ENCODE measurements around the gene USP35.

The USP35 gene

GRCh38 chr11:78218707-78219492 lies 30.2 kb downstream of the USP35 start:
- peaks cover 7% of the 10 kb centered on the region for H3K4me1 ChIP-seq (ENCODE audit: insufficient read depth, low read length, severe bottlenecking)
- no peak overlapping the region for H3K4me2 ChIP-seq (ENCODE audit: low read length)
- H3K4me3 ChIP-seq (ENCODE audit: low read depth, low read length, poor library complexity, severe bottlenecking), result no peak overlapping the region
- TF ChIP-seq EZH2 (IDR thresholded peaks at IDR 0.05; ENCODE audit: borderline replicate concordance, low read length), result no peak
- TF ChIP-seq CTCF (IDR thresholded peaks at IDR 0.05; ENCODE audit: low read length), result no peak
- H3K9ac ChIP-seq (ENCODE audit: low read length), result no peak overlapping the region
- no peak overlapping the region for H3K27ac ChIP-seq (ENCODE audit: low read depth, low read length, poor library complexity, severe bottlenecking)
- no peaks in the 10 kb centered on the region for H4K20me1 ChIP-seq (ENCODE audit: insufficient read depth, low read length)
- no peaks in the 10 kb centered on the region for H3K79me2 ChIP-seq (ENCODE audit: insufficient read depth, low read length)
- H3F3A ChIP-seq (ENCODE audit: insufficient read depth, low read length), result no peaks in the 10 kb centered on the region
- no peaks in the 10 kb centered on the region for H3K27me3 ChIP-seq (ENCODE audit: insufficient read depth, low read length)
- H3K36me3 ChIP-seq (ENCODE audit: insufficient read depth, low read length), result no peaks in the 10 kb centered on the region
- no peaks in the 10 kb centered on the region for H3K9me3 ChIP-seq (ENCODE audit: low read length)
- no peak overlapping the region for H2AFZ ChIP-seq (ENCODE audit: low read length)
- H3K9me2 ChIP-seq (ENCODE audit: low read depth, low read length), result no peaks in the 10 kb centered on the region

GRCh38 chr11:78219493-78220217 lies 30.9 kb downstream of the USP35 start:
- no peaks in the 10 kb centered on the region for H3K27me3 ChIP-seq (ENCODE audit: insufficient read depth, low read length)
- H3K9me3 ChIP-seq (ENCODE audit: low read length), result no peaks in the 10 kb centered on the region
- H2AFZ ChIP-seq (ENCODE audit: low read length), result no peak overlapping the region
- no peak overlapping the region for H3K9ac ChIP-seq (ENCODE audit: low read length)
- no peaks in the 10 kb centered on the region for H3F3A ChIP-seq (ENCODE audit: insufficient read depth, low read length)
- no peaks in the 10 kb centered on the region for H3K9me2 ChIP-seq (ENCODE audit: low read depth, low read length)
- no peaks in the 10 kb centered on the region for H3K36me3 ChIP-seq (ENCODE audit: insufficient read depth, low read length)
- no peak overlapping the region for H3K4me2 ChIP-seq (ENCODE audit: low read length)
- H4K20me1 ChIP-seq (ENCODE audit: insufficient read depth, low read length), result no peaks in the 10 kb centered on the region
- H3K4me3 ChIP-seq (ENCODE audit: low read depth, low read length, poor library complexity, severe bottlenecking), result no peak overlapping the region
- H3K79me2 ChIP-seq (ENCODE audit: insufficient read depth, low read length), result no peaks in the 10 kb centered on the region
- TF ChIP-seq EZH2 (IDR thresholded peaks at IDR 0.05; ENCODE audit: borderline replicate concordance, low read length), result no peak
- no peak for TF ChIP-seq CTCF (IDR thresholded peaks at IDR 0.05; ENCODE audit: low read length)
- H3K4me1 ChIP-seq (ENCODE audit: insufficient read depth, low read length, severe bottlenecking), result peaks cover 7% of the 10 kb centered on the region
- H3K27ac ChIP-seq (ENCODE audit: low read depth, low read length, poor library complexity, severe bottlenecking), result no peak overlapping the region

DNA sequence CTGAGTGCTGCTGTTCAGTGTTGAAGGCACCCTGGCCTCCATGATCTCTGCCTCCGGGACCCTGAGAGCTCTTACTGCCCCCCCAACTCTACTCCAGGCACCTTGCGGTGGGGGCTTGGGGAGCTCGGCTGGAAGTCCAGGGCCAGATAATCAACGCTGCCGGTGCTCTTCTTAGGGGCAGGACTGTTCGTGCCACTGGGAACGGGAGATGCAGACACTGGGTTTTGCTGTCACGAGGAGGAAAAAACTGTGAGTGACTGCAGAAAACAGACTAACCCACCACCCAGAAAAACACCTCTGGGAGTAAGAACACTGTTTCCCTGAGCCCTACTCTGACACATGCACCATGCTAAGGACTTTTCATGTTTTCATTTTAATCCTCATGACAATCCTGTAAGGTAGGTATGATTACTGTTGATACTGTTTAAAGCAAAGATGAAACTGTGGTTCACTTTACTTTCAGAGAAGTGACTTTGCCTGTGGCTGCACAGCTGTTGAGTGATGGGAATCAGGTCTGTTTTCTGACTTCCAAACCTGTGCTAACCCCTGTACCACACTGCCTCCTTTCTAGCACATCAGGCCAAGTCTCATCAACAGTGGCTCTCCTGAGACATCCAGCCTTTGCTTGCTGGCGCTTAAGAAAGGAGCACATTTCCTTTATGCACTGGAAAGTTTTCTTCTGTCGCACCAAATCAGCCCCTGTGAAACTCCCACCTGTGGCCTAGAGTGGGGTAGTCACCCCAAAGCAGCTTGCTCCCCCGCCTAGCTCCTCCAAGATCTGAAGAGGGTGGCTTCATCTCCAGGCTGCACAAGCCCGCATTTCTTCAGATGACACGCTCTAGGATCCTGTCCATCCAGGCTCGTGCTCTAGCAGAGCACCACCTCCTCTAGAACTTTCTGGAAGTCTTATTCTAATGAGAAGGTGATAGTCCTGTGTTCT lies 31.8 kb downstream of the USP35 start:
- TF ChIP-seq EZH2 (IDR thresholded peaks at IDR 0.05; ENCODE audit: borderline replicate concordance, low read length) (no peak), CTCF (IDR thresholded peaks at IDR 0.05; ENCODE audit: low read length) (no peak)
- Histone ChIP-seq H3K27ac (ENCODE audit: low read depth, low read length, poor library complexity, severe bottlenecking) (no peak overlapping the region), H4K20me1 (ENCODE audit: insufficient read depth, low read length) (no peaks in the 10 kb centered on the region), H3K4me1 (ENCODE audit: insufficient read depth, low read length, severe bottlenecking) (peaks cover 7% of the 10 kb centered on the region), H3K79me2 (ENCODE audit: insufficient read depth, low read length) (no peaks in the 10 kb centered on the region), H3K4me3 (ENCODE audit: low read depth, low read length, poor library complexity, severe bottlenecking) (no peak overlapping the region), H3K4me2 (ENCODE audit: low read length) (no peak overlapping the region), H3K27me3 (ENCODE audit: insufficient read depth, low read length) (no peaks in the 10 kb centered on the region), H3K36me3 (ENCODE audit: insufficient read depth, low read length) (no peaks in the 10 kb centered on the region), H3K9me2 (ENCODE audit: low read depth, low read length) (no peaks in the 10 kb centered on the region), H3F3A (ENCODE audit: insufficient read depth, low read length) (no peaks in the 10 kb centered on the region), H2AFZ (ENCODE audit: low read length) (no peak overlapping the region), H3K9ac (ENCODE audit: low read length) (no peak overlapping the region), H3K9me3 (ENCODE audit: low read length) (no peaks in the 10 kb centered on the region)
